GM18508 (cell line): Measurements from ENCODE around the gene ALK.

Source experiments
- ATAC-seq: cut with Tn5 transposase; IDR thresholded peaks from one replicate; pipeline ENCODE4 v1.9.1; 2021; ENCODE audit warnings: moderate number of reproducible peaks; ENCODE audit not compliant: insufficient read depth, unreplicated experiment

ALK gene

GRCh38 chr2:29519338-29519925, 402.0 kb downstream of the ALK start:
- no peak for ATAC-seq

- no peak for ATAC-seq
Measured at GRCh38 chr2:29518646-29519337, 402.6 kb downstream of the ALK start.

- ATAC-seq: no peak
Measured at GRCh38 chr2:29518010-29518409, 403.4 kb downstream of the ALK start.

GRCh38 chr2:29517413-29517812, 404.0 kb downstream of the ALK start:
- ATAC-seq: no peak

- ATAC-seq: no peak
Measured at GRCh38 chr2:29516767-29517166, 404.6 kb downstream of the ALK start.

GRCh38 chr2:29509878-29510277, 411.5 kb downstream of the ALK start:
- ATAC-seq: no peak

- ATAC-seq: no peak
Measured at GRCh38 chr2:29509397-29509796, 412.0 kb downstream of the ALK start.

GRCh38 chr2:29504746-29505145, 416.6 kb downstream of the ALK start:
- ATAC-seq: no peak

GRCh38 chr2:29502460-29502911, 418.9 kb downstream of the ALK start:
- no peak for ATAC-seq

GRCh38 chr2:29497375-29497774, 424.0 kb downstream of the ALK start:
- ATAC-seq: no peak

- no peak for ATAC-seq
Measured at GRCh38 chr2:29496198-29496597, 425.2 kb downstream of the ALK start.

- no peak for ATAC-seq
Measured at GRCh38 chr2:29495536-29496060, 425.8 kb downstream of the ALK start.

- ATAC-seq: no peak
Measured at GRCh38 chr2:29495068-29495467, 426.3 kb downstream of the ALK start.

- ATAC-seq: no peak
Measured at GRCh38 chr2:29492701-29493100, 428.7 kb downstream of the ALK start.

GRCh38 chr2:29490045-29490444, 431.3 kb downstream of the ALK start:
- ATAC-seq: no peak

- no peak for ATAC-seq
Measured at GRCh38 chr2:29489568-29489967, 431.8 kb downstream of the ALK start.

GRCh38 chr2:29487967-29488555, 433.3 kb downstream of the ALK start:
- no peak for ATAC-seq

GRCh38 chr2:29485631-29486030, 435.8 kb downstream of the ALK start:
- no peak for ATAC-seq

GRCh38 chr2:29485117-29485516, 436.3 kb downstream of the ALK start:
- ATAC-seq: no peak

- ATAC-seq: no peak
Measured at GRCh38 chr2:29482867-29483266, 438.5 kb downstream of the ALK start.

GRCh38 chr2:29482348-29482747, 439.0 kb downstream of the ALK start:
- ATAC-seq: no peak

GRCh38 chr2:29481313-29481712, 440.1 kb downstream of the ALK start:
- no peak for ATAC-seq
